GM21576 (cell line): Measurements from ENCODE around the gene MAGEA3.
"Not testable (repeated sequence)": the region's sequence is repeated elsewhere in the genome, so short reads cannot be mapped to it uniquely, and the experiment has no call there.

ENCODE experiments used
- ATAC-seq: cut with Tn5 transposase; IDR thresholded peaks from one replicate; pipeline ENCODE4 v1.9.1; 2021; ENCODE audit warnings: mild to moderate bottlenecking, moderate library complexity; ENCODE audit not compliant: unreplicated experiment

Gene MAGEA3

GRCh38 chrX:152697952-152698931, at the start of gene MAGEA3:
TSS of gene MAGEA3 (plus strand) at chrX:152698794. CDS start at chrX:152700833, 2,039 bp downstream.
- not testable (repeated sequence) for ATAC-seq

GRCh38 chrX:152652060-152652459, 46.5 kb upstream of the MAGEA3 start:
- no peak for ATAC-seq

DNA sequence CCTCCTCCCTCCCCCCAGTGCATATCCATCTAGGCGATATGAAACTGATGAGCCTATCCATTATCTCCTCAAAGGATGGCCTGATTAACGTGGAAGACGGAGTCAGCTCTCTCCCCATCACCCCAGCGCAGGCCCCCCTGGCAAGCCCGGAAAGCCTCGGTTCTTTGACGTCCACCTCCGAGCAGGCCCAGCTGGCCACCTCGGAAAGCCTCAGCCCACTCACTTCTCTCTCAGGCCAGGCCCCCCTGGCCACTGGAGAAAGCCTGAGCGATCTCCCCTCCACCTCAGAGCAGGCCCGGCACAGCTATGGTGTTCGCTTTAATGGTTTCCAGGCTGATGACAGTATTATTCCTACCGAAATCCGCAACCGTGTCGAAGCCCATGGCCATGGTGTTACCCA, 46.1 kb upstream of the MAGEA3 start:
- ATAC-seq, result no peak

DNA sequence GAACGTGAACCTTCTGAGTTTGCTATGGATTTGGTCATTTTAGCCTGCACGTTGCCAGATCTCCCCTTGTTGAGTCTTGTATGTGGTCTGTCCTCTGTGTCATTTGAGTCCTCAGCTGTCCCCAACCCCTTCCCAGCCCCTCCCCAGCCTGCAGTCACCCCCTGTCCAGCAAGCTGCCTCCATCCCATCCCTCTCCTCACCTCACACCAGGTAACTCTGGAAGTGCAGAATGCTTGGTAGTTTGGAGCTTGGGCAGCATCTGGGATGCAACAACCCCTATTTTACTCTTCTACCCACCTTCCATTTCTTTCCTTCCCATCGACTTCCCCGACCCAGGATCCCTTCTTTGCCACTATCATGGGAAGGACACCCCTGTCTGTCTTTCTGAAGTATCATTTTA, 42.5 kb upstream of the MAGEA3 start:
- no peak for ATAC-seq

GRCh38 chrX:152656890-152657289, 41.7 kb upstream of the MAGEA3 start:
- no peak for ATAC-seq

DNA sequence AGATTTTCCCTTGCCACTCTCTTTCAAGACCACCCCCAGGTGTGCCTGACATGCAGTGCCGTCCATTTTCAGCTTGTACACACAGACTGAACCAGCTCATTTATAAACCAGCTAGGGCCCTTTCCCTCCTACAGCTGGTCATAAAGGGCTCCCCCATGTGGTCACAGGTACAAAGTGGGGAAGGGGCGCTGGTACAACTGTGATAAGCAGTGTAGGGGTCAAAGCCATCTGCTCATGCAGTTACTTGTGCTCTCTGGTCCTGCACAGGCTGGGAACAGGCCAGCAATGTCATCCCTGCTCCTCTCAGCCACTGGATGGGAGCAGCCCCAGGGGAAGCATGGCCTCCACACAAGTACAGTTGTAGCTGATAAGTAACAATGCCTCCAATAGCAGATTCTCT, 40.3 kb upstream of the MAGEA3 start:
- no peak for ATAC-seq

- no peak for ATAC-seq
Measured at GRCh38 chrX:152663086-152663485, 35.5 kb upstream of the MAGEA3 start.

- no peak for ATAC-seq
Measured at GRCh38 chrX:152674135-152674534, 24.5 kb upstream of the MAGEA3 start.

- not testable (repeated sequence) for ATAC-seq
Measured at GRCh38 chrX:152674652-152675051, 23.9 kb upstream of the MAGEA3 start.

DNA sequence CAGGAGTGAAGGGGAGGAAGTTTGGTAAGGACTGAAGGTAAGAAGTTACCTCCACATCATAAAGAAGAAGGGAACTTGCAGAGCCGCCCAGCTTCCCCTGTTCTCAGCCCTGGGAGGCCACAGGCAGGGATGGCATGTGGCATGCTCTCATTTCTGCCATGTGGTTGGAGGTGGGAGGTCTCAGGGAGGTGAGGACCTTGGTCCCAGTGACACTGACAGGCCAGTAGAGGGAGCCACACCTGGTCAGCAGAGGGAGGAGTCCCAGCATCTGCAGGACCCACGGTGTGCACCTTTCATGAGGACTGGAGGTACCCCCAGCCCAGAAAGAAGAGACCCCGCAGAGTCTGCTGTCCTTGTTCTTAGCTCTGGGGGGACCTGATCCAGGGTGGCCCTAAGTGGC, 17.6 kb upstream of the MAGEA3 start:
- ATAC-seq, result peak; percentile 91

GRCh38 chrX:152700390-152700789, 1.8 kb downstream of the MAGEA3 start:
- not testable (repeated sequence) for ATAC-seq

DNA sequence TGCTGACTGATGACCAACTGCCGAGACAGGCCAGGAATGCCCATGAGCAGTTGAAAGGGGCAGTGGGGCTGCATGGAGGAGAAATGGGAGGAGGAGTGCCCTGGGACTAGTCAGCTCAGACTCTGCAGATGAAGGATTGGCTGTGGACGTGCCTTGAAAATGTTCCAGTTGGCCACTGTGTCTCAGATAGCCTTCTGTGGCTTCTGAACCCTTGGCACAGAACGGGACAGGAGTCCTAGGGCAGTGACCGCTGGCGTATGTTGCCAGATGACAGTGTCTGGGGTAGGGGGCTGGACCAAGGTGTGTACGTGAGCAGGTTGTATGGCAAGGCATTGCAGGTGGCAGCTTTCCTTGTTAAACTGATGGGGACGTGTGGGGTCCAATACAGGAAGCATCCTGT, 7.9 kb downstream of the MAGEA3 start:
- ATAC-seq, result not testable (repeated sequence)

- ATAC-seq, result not testable (repeated sequence)
Measured at GRCh38 chrX:152709173-152709572, 10.6 kb downstream of the MAGEA3 start, which contains the start of gene CSAG2. TSS of gene CSAG2 (minus strand) at chrX:152709273. CDS start at chrX:152709112, 161 bp downstream.

DNA sequence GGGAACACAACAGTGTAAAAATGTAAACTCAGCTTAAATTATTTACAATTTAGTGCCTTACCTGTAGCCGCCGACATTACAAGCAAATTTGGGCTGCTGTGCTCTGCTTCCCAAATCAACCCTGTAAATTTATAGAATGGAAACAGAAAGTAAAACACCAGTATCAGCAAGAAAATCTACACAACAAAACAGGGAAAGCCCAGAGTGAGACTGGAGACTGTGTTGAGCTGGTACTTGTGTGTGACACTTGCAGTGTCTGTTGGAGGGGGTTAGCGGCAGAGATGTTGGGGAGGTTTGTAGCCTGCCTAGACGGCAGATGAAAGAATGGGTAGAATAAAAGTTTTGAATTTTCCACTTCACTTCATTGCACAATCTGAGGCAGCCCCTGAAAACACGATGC, 14.6 kb downstream of the MAGEA3 start:
- not testable (repeated sequence) for ATAC-seq

DNA sequence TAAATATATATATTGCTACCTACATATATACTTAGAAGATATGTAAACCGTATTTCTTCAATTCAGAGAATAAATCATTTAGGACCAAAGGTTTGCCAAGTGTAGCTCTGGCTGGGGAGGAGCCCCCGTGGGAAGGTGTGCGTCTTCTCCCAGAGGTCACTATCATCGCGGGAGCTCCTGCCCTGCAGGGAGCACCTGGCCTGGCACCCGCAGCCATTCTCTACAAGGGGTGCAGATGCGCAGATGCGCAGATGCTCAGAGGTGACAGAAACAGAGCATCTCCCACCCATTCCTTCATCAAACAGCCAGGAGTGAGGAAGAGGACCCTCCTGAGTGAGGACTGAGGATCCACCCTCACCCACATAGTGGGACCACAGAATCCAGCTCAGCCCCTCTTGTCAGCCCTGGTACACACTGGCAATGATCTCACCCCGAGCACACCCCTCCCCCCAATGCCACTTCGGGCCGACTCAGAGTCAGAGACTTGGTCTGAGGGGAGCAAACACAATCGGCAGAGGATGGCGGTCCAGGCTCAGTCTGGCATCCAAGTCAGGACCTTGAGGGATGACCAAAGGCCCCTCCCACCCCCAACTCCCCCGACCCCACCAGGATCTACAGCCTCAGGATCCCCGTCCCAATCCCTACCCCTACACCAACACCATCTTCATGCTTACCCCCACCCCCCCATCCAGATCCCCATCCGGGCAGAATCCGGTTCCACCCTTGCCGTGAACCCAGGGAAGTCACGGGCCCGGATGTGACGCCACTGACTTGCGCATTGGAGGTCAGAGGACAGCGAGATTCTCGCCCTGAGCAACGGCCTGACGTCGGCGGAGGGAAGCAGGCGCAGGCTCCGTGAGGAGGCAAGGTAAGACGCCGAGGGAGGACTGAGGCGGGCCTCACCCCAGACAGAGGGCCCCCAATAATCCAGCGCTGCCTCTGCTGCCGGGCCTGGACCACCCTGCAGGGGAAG, 15.5 kb downstream of the MAGEA3 start, which contains the start of gene MAGEA2B:
MAGEA2B (plus strand) TSS at position 814 of the 973 bp plus-strand sequence. CDS start 2,479 bp downstream, outside the sequence.
- not testable (repeated sequence) for ATAC-seq

DNA sequence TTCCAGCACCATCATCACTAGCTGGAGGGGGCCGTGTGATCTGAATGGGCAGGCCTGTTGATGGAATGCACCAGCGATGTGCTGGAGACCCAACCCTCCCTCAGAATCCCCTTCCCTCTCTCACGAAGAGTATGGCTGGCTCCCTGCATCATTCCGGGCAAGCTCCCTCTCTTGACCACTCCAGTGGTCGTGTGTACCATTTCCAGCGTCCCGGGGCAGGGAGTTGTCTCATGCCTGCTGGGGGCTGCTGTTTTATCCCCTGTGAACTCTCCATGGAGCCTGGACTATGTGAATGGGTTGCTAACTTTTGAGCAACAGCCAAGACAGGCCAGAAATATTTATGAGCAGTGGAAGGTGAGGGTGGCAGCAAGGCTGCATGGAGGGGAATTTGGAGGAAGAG, 26.8 kb downstream of the MAGEA3 start:
- ATAC-seq, result no peak

DNA sequence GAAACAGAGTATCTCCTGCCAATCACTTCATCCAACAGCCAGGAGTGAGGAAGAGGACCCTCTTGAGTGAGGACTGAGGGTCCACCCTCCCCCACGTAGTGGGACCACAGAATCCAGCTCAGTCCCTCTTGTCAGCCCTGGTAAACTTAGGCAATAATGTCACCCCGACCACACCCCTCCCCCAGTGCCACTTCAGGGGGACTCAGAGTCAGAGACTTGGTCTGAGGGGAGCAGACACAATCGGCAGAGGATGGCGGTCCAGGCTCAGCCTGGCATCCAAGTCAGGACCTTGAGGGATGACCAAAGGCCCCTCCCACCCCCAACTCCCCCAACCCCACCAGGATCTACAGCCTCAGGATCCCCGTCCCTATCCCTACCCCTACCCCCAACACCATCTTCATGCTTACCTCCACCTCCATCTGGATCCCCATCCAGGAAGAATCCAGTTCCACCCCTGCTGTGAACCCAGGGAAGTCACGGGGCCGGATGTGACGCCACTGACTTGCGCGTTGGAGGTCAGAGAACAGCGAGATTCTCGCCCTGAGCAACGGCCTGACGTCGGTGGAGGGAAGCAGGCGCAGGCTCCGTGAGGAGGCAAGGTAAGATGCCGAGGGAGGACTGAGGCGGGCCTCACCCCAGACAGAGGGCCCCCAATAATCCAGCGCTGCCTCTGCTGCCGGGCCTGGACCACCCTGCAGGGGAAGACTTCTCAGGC, 34.8 kb downstream of the MAGEA3 start, which contains the start of the genes CSAG1 and MAGEA12:
CSAG1 (minus strand) TSS at position 461 of the 715 bp plus-strand sequence. CDS start 1,261 bp downstream, outside the sequence.
MAGEA12 (plus strand) TSS at position 497 of the 715 bp plus-strand sequence. CDS start 2,405 bp downstream, outside the sequence.
- ATAC-seq, result no peak

- not testable (repeated sequence) for ATAC-seq
Measured at GRCh38 chrX:152734143-152734858, 35.7 kb downstream of the MAGEA3 start.

- no peak for ATAC-seq
Measured at GRCh38 chrX:152735101-152735500, 36.5 kb downstream of the MAGEA3 start.
